Nasal cavity respiratory epithelium epithelial cell of viscerocranial mucosa (primary cell): ENCODE measurements around the gene ERAP2. TPM values are rescaled to one million over a fixed set of nuclear protein-coding genes. Genes with fewer than 3 reads are reported as not detected.

Source experiments
- total RNA-seq: library from RNA; depleted of rRNA; stranded (reverse); fragments of >200 nt; gene quantifications from 2 replicates; pipeline ENCODE4 v1.2.3, GENCODE V29; 2014

The ERAP2 gene
- total RNA-seq = 4.1 and 17.4 TPM in 2 replicates

DNA sequence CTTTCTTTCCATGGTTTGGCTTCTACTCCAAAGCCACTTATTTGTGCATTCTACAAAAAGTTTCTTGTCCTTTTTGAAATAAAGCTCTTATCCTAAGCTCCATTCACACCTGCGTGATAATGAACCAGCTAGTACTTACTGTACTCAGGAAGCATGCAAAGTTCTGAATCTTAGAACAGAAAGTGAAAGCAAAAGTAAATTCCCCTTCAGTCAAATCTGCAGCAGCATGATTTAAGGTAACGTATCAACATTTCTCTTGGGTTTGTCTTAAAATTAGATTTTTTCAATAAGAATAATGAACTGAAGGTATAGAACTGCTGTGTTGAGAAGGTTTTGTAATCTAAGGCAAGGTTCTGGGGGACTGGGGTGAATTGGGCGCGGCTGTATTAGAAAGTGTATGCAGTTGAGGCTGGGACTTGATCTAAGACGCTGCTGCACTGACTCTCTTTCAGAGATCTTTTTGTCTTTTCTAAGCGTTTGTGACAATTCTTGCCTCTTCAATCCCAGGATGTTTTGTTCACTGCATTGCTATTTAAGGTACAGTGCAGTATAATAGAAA, at the start of gene ERAP2:
Gene ERAP2 (plus strand): TSS at position 209 of the 559 bp plus-strand sequence. CDS start 3,186 bp downstream, outside the sequence.

DNA sequence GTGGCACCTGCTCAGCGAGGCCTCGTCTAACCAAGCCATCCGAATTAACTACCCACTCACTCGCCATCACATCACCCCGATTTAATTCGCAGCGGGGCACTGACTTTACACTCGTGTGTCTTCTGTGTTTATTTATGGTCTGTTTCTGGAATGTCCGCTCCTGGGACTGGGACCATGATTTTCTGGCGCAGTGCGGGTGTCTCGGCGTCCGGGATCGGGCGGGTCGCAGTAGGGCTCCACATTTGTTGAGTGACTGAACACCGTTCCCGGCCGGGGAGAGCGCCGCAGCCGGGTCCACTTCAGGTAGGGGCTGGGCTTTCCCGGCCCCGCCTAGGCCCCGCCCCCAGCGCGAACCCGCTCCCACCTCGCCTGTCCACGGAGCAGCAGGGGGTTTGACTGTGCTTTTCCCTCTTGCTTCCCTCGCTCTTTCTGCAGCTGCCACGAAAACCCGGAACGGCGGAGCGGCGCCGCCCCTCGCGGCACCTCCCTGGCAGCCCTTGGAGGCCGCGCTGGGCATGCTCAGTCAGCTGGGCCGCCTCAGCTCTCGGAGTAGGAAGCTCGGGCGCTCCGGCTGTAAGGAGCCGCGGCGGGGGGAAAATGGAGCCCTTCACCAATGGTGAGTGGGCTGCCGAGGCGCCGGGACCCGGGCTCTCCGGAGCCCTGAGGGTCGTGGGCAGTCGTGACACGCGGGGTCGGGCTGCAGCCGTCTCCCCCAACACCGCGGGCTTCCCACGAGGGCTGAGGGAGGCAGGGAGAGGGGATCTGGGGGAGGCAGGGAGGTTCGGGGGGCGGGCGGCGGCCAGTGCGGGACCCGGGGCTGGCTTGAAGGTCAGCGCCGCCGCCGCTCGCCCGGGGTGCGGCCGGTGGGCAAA, 59.5 kb downstream of the ERAP2 start, which contains the start of gene LNPEP:
Gene LNPEP (plus strand): TSS at position 522 of the 872 bp plus-strand sequence. CDS start 76 bp downstream, at position 598.

Other genes starting within 250 kb of the ERAP2 start
- 198 and 398 TPM in 2 replicates for gene CAST, start 214.1 kb upstream of the ERAP2 start, total RNA-seq
- gene ERAP1, start 68.6 kb upstream of the ERAP2 start, total RNA-seq = 20.2 and 75.6 TPM in 2 replicates
- gene LNPEP, start 59.6 kb downstream of the ERAP2 start, total RNA-seq = 51.8 and 55.7 TPM in 2 replicates